HL-60 (cell line): ENCODE measurements around the gene KIF26A.

Experiments
- DNase-seq, 2 experiments: peaks; one replicate each; pipeline ENCODE4 v3.0.0-alpha.2; 2010 to 2020; ENCODE audit warnings: low read depth in 1 of 2, low spot score in 1 of 2
- H3K27ac ChIP-seq: fragments of 250-450 bp; sonication (Bioruptor Pico); replicated peaks from 2 replicates; pipeline ENCODE4 v1.5.1; 2020; ENCODE audit warnings: mild to moderate bottlenecking, moderate library complexity
- H3K27me3 ChIP-seq: fragments of 250-450 bp; sonication (Bioruptor Pico); 2 replicates; pipeline ENCODE4 v1.5.1; 2021; ENCODE audit warnings: mild to moderate bottlenecking, moderate library complexity; ENCODE audit not compliant: insufficient read depth, poor library complexity, severe bottlenecking
- H3K4me3 ChIP-seq: replicated peaks from 2 replicates; pipeline ENCODE4 v1.5.1; 2011; ENCODE audit warnings: mild to moderate bottlenecking, control low read depth, low read length; ENCODE audit not compliant: insufficient read depth
- CTCF ChIP-seq: IDR thresholded peaks from one replicate; pipeline ENCODE4 v1.5.1; 2011; ENCODE audit warnings: low read length, control low read depth, inconsistent platforms; ENCODE audit not compliant: insufficient read depth
- GABPA ChIP-seq: IDR thresholded peaks from 2 replicates; pipeline ENCODE4 v1.6.1; 2012; ENCODE audit warnings: low read depth
- POLR2AphosphoS5 ChIP-seq: IDR thresholded peaks from 2 replicates; pipeline ENCODE4 v1.6.1; 2012; ENCODE audit warnings: low read depth
- REST ChIP-seq: IDR thresholded peaks from 2 replicates; pipeline ENCODE4 v1.6.1; 2012; ENCODE audit warnings: low read depth; ENCODE audit not compliant: insufficient replicate concordance
- SPI1 ChIP-seq: IDR thresholded peaks from 2 replicates; pipeline ENCODE4 v1.6.1; 2012; ENCODE audit warnings: low read depth, mild to moderate bottlenecking, borderline replicate concordance

The KIF26A gene

GRCh38 chr14:104186575-104186974 is 48.2 kb downstream of the KIF26A start:
- TF ChIP-seq REST, result no peak
- no peak for TF ChIP-seq GABPA
- TF ChIP-seq CTCF, result no peak
- no peak for TF ChIP-seq SPI1
- no peak for TF ChIP-seq POLR2AphosphoS5
- Histone ChIP-seq H3K4me3 (no peak overlapping the region), H3K27ac (no peak overlapping the region), H3K27me3 (no peaks in the 10 kb centered on the region)
- DNase-seq, result no peak

GRCh38 chr14:104187121-104187889 is 48.9 kb downstream of the KIF26A start:
- H3K27me3 ChIP-seq, result no peaks in the 10 kb centered on the region
- H3K27ac ChIP-seq, result no peak overlapping the region
- TF ChIP-seq REST (no peak), GABPA (no peak), POLR2AphosphoS5 (no peak), CTCF (no peak), SPI1 (no peak)
- DNase-seq, result no peak
- no peak overlapping the region for H3K4me3 ChIP-seq

GRCh38 chr14:104187931-104188726 is 49.7 kb downstream of the KIF26A start:
- H3K4me3 ChIP-seq, result no peak overlapping the region
- no peak for TF ChIP-seq REST
- TF ChIP-seq GABPA, result no peak
- TF ChIP-seq SPI1, result no peak
- no peak for TF ChIP-seq POLR2AphosphoS5
- TF ChIP-seq CTCF, result no peak
- no peaks in the 10 kb centered on the region for H3K27me3 ChIP-seq
- no peak overlapping the region for H3K27ac ChIP-seq
- DNase-seq, result no peak
